ENCODE measurements around the gene WDFY1. TPM values are rescaled to one million over a fixed set of nuclear protein-coding genes. Genes with fewer than 3 reads are reported as not detected.
A peak's percentile ranks its signal among the peaks of the same experiment; 100 is the strongest.

The WDFY1 gene
- total RNA-seq, 6 experiments from 2014 or later = 35.2 to 50.4 (median 44.7) TPM

GRCh38 chr2:223957092-223957851, 12.1 kb upstream of the WDFY1 start, which contains the start of gene MRPL44:
Gene MRPL44, plus strand, starts transcription at chr2:223957463. Its CDS starts 10 bp downstream, at chr2:223957473.
- Mint-ChIP-seq H3K4me3 (peak within 1 kb of the TSS; percentile 98), H3K36me3 (ENCODE audit: low read depth) (peaks cover 37% of the 10 kb centered on the region), H3K27me3 (ENCODE audit: insufficient read depth) (no peaks in the 10 kb centered on the region), H3K27ac (peak within 1 kb of the TSS; percentile 92), H3K4me1 (ENCODE audit: low read depth) (peaks cover 64% of the 10 kb centered on the region), H3K9me3 (no peaks in the 10 kb centered on the region)
- peak; percentile 90 for DNase-seq
- no peak for TF ChIP-seq CTCF (IDR thresholded peaks at IDR 0.05)

- DNase-seq = no peak
- Mint-ChIP-seq H3K9me3 (no peaks in the 10 kb centered on the region), H3K4me3 (peak overlapping the region; percentile 98), H3K27ac (peak overlapping the region; percentile 92), H3K4me1 (ENCODE audit: low read depth) (peaks cover 55% of the 10 kb centered on the region), H3K36me3 (ENCODE audit: low read depth) (peaks cover 27% of the 10 kb centered on the region), H3K27me3 (ENCODE audit: insufficient read depth) (no peaks in the 10 kb centered on the region)
- TF ChIP-seq CTCF (IDR thresholded peaks at IDR 0.05) = no peak
Measured at GRCh38 chr2:223956300-223956699, 11.2 kb upstream of the WDFY1 start.

GRCh38 chr2:223954401-223954800, 9.3 kb upstream of the WDFY1 start:
- no peak for TF ChIP-seq CTCF (IDR thresholded peaks at IDR 0.05)
- Mint-ChIP-seq H3K27ac (peak overlapping the region; percentile 84), H3K4me1 (ENCODE audit: low read depth) (peaks cover 36% of the 10 kb centered on the region), H3K9me3 (no peaks in the 10 kb centered on the region), H3K4me3 (no peak overlapping the region), H3K36me3 (ENCODE audit: low read depth) (peaks cover 8% of the 10 kb centered on the region), H3K27me3 (ENCODE audit: insufficient read depth) (no peaks in the 10 kb centered on the region)
- DNase-seq = peak; percentile 83

- Mint-ChIP-seq H3K4me3 (no peak overlapping the region), H3K36me3 (ENCODE audit: low read depth) (no peaks in the 10 kb centered on the region), H3K27me3 (ENCODE audit: insufficient read depth) (peaks cover 1% of the 10 kb centered on the region; the same call in 1 of the 2 replicates), H3K4me1 (ENCODE audit: low read depth) (peaks cover 29% of the 10 kb centered on the region), H3K9me3 (no peaks in the 10 kb centered on the region), H3K27ac (no peak overlapping the region)
- no peak for TF ChIP-seq CTCF (IDR thresholded peaks at IDR 0.05)
- no peak for DNase-seq
Measured at GRCh38 chr2:223952280-223952968, 7.3 kb upstream of the WDFY1 start.

GRCh38 chr2:223950448-223951347, 5.6 kb upstream of the WDFY1 start:
- Mint-ChIP-seq H3K4me3 (no peak overlapping the region), H3K4me1 (ENCODE audit: low read depth) (peaks cover 27% of the 10 kb centered on the region), H3K27me3 (ENCODE audit: insufficient read depth) (peaks cover 1% of the 10 kb centered on the region; the same call in 1 of the 2 replicates), H3K9me3 (no peaks in the 10 kb centered on the region), H3K27ac (no peak overlapping the region), H3K36me3 (ENCODE audit: low read depth) (no peaks in the 10 kb centered on the region)
- DNase-seq = no peak
- TF ChIP-seq CTCF (IDR thresholded peaks at IDR 0.05) = no peak

Measured in HFFc6 (cell line).